Colonic mucosa (tissue), 4 donors: ENCODE measurements around the gene RGS19. TPM values are rescaled to one million over a fixed set of nuclear protein-coding genes. Genes with fewer than 3 reads are reported as not detected.

Source experiments
- DNase-seq: peaks from one replicate; pipeline ENCODE4 v3.0.0-alpha.2; 2020
- H3K27ac ChIP-seq: fragments of 200-600 bp; one replicate; pipeline ENCODE4 v1.8.0; 2021
- H3K27me3 ChIP-seq: fragments of 200-600 bp; one replicate; pipeline ENCODE4 v1.8.0; 2021
- H3K36me3 ChIP-seq: fragments of 200-600 bp; one replicate; pipeline ENCODE4 v1.8.0; 2021
- H3K4me1 ChIP-seq: fragments of 200-600 bp; one replicate; pipeline ENCODE4 v1.8.0; 2021; ENCODE audit warnings: mild to moderate bottlenecking
- H3K4me3 ChIP-seq: fragments of 200-600 bp; one replicate; pipeline ENCODE4 v1.8.0; 2021
- H3K9ac ChIP-seq, 2 donors: one replicate each; pipeline ENCODE4 v1.7.0; 2013; ENCODE audit warnings: control low read depth in 2 of 2, low read depth in 2 of 2, low read length in 2 of 2
- H3K9me3 ChIP-seq: fragments of 200-600 bp; one replicate; pipeline ENCODE4 v1.8.0; 2021
- CTCF ChIP-seq: fragments of 200-600 bp; IDR thresholded peaks from one replicate; pipeline ENCODE4 v1.8.0; 2022; ENCODE audit warnings: antibody characterized with exemption, mild to moderate bottlenecking
- intact Hi-C: fragments of 100-400 bp; cut with DNase I; formaldehyde crosslinking; loops from one replicate; pipeline ENCODE4 v1.14.1; 2022
- total RNA-seq, 2 donors: library from RNA; stranded (reverse); fragmentation: NEBNext Ultra II Directional in 1 of 2; extraction: Animal tissue kit (Norgen Biotek cat#: 25700) in 1 of 2; gene quantifications; one replicate each; pipeline ENCODE4 v1.2.1, GENCODE V29; 2021
- donor health status: healthy.
- donor health status: DM: no; HTN: no; CAD: no.
- donor health status: DM: no; HTN: no; CAD: no.

The RGS19 gene
- total RNA-seq, 2 donors from 2014 or later: 3.4 to 4.5 TPM

- no peaks in the 10 kb centered on the region for H3K36me3 ChIP-seq
- peaks cover 58% of the 10 kb centered on the region for H3K27me3 ChIP-seq
- H3K9me3 ChIP-seq: no peaks in the 10 kb centered on the region
- intact Hi-C loops: no loop called here
- H3K9ac ChIP-seq: no peak overlapping the region
- no peaks in the 10 kb centered on the region for H3K4me1 ChIP-seq
- H3K27ac ChIP-seq: no peak overlapping the region
- DNase-seq: no peak
- H3K4me3 ChIP-seq: no peak overlapping the region
- no peak for TF ChIP-seq CTCF
Measured at GRCh38 chr20:64044484-64045247, 34.7 kb downstream of the RGS19 start.

- no peak for DNase-seq
- Histone ChIP-seq H3K4me3 (no peak overlapping the region), H3K27ac (no peak overlapping the region), H3K9me3 (no peaks in the 10 kb centered on the region), H3K4me1 (no peaks in the 10 kb centered on the region), H3K36me3 (no peaks in the 10 kb centered on the region), H3K27me3 (peaks cover 54% of the 10 kb centered on the region), H3K9ac (no peak overlapping the region)
- TF ChIP-seq CTCF: no peak
- intact Hi-C loops: no loop called here
Measured at GRCh38 chr20:64043768-64044167, 35.5 kb downstream of the RGS19 start.

DNA sequence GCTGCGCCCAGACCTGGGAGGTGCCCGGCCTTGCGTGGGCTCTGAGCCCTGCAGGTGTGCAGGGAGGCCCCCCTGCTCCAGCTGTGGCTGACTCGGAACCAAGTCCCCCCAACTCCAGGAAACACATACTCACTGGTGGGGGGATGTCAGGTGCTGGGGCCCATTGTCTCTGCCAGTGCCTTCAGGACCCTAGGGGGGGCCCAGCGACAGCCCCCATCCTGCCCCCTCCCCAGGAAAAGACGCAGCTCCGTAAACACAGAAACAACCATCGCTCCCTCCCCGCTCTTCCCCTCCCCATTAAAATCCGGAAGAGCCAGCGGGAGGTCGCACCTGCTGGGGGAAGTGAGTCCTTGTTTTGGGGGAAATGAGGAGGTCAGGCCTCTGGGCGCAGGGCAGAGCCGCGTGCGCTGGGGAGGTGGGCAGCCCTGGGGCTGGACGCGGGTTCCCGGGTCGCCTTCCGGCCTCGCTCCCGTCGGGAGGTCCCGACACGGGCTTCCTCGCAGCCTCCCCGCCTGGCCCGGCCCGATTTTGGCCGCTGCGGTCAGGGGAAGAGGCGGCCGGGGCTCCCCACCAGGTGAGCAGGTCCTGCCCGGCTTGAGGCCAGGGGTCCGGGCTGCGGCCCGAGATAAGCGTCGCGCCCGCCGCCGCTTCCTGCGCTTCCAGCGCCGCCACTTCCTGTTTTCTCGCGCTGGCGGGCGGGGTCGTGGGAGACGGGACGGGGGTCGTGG, 37.1 kb downstream of the RGS19 start:
- Histone ChIP-seq H3K9me3 (no peaks in the 10 kb centered on the region), H3K4me1 (peaks cover 6% of the 10 kb centered on the region), H3K27ac (no peak overlapping the region), H3K27me3 (peaks cover 43% of the 10 kb centered on the region), H3K9ac (peak overlapping the region; percentile 19 to 50), H3K4me3 (peak overlapping the region; percentile 31), H3K36me3 (no peaks in the 10 kb centered on the region)
- TF ChIP-seq CTCF: no peak
- no peak for DNase-seq
- intact Hi-C loops: no loop called here

GRCh38 chr20:64041781-64042053, 37.6 kb downstream of the RGS19 start:
- H3K4me3 ChIP-seq: no peak overlapping the region
- H3K9me3 ChIP-seq: no peaks in the 10 kb centered on the region
- H3K27me3 ChIP-seq: peaks cover 43% of the 10 kb centered on the region
- no peak overlapping the region for H3K27ac ChIP-seq
- H3K36me3 ChIP-seq: no peaks in the 10 kb centered on the region
- peaks cover 6% of the 10 kb centered on the region for H3K4me1 ChIP-seq
- H3K9ac ChIP-seq: peak overlapping the region in 1 of 2 donors; percentile 50
- DNase-seq: no peak
- intact Hi-C loops: no loop called here
- TF ChIP-seq CTCF: no peak

- intact Hi-C loops: no loop called here
- Histone ChIP-seq H3K9ac (no peak overlapping the region), H3K36me3 (no peaks in the 10 kb centered on the region), H3K9me3 (no peaks in the 10 kb centered on the region), H3K27ac (no peak overlapping the region), H3K4me3 (no peak overlapping the region), H3K4me1 (peaks cover 6% of the 10 kb centered on the region), H3K27me3 (peaks cover 43% of the 10 kb centered on the region)
- no peak for DNase-seq
- no peak for TF ChIP-seq CTCF
Measured at GRCh38 chr20:64041040-64041780, 38.1 kb downstream of the RGS19 start.
